H7 (cell line): ENCODE data around the gene UCN3. TPM values are rescaled to one million over a fixed set of nuclear protein-coding genes. Genes with fewer than 3 reads are reported as not detected.

Experiments
- DNase-seq: peaks from one replicate; pipeline ENCODE4 v3.0.0; 2012
- H3K27me3 ChIP-seq: 2 replicates; pipeline ENCODE4 v1.6.0; 2011; ENCODE audit warnings: mild to moderate bottlenecking, low read length; ENCODE audit not compliant: control insufficient read depth, insufficient read depth
- H3K36me3 ChIP-seq: replicated peaks from 2 replicates; pipeline ENCODE4 v1.5.1; 2011; ENCODE audit warnings: low read length; ENCODE audit not compliant: control insufficient read depth, insufficient read depth
- H3K4me3 ChIP-seq: 2 replicates; pipeline ENCODE4 v1.5.1; 2011; ENCODE audit warnings: low read depth, mild to moderate bottlenecking, control low read depth, low read length, moderate library complexity; ENCODE audit not compliant: insufficient read depth
- total RNA-seq: library from RNA; depleted of rRNA; stranded (reverse); fragments of >200 nt; shearing (Covaris generic); gene quantifications from 2 replicates; pipeline ENCODE4 v1.2.3, GENCODE V29; 2014; rRNA removed

Gene UCN3
- total RNA-seq: not detected in 2 replicates

DNA sequence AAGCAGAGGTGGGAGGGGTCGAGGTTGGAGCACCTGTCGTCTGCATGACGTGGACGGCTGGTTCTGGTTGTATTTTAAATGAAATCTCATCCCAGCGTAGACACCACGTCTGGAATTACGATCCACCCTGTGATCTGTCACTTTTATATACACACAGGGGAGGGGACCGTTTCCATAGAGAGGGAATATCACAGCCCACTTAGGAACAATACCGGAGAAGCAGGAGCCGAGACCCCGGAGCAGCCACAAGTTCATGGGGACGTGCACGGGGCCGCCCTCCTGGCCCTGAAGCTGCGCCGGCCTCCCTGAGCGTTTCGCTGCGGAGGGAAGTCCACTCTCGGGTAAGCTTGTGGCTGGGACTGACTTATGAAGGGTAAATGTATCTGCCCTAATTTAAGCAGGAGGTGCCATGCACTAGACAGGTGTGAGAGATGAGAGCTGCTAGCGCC lies at the start of gene UCN3:
Gene UCN3, plus strand, starts transcription at position 77 of the 449 bp plus-strand sequence. CDS start 8,755 bp downstream, outside the sequence.
- no peak for DNase-seq
- Histone ChIP-seq H3K36me3 (no peaks in the 10 kb centered on the region), H3K27me3 (no peaks in the 10 kb centered on the region), H3K4me3 (no peak within 1 kb of the TSS)

- Histone ChIP-seq H3K36me3 (no peaks in the 10 kb centered on the region), H3K27me3 (no peaks in the 10 kb centered on the region), H3K4me3 (no peak overlapping the region)
- no peak for DNase-seq
Observed at GRCh38 chr10:5317547-5318107, 47.1 kb upstream of the UCN3 start.

DNA sequence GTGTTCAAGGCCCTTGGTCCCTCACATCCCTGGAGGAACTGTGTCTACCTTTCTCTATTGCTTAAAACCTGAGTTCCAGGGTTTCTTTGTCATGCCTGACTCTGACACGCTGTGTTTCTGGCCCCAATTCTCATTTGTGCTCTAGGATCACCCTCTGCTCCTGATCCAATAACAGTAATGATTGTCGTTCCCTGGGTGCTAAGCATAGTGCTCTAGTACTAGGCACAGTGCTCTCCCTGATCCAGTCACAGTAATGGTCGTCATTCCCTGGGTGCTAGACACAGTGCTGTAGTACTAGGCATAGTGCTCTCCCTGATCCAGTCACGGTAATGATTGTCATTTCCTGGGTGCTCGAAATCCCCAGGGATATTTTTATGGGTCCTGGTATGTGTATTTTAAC lies 46.6 kb upstream of the UCN3 start:
- no peaks in the 10 kb centered on the region for H3K27me3 ChIP-seq
- H3K4me3 ChIP-seq: no peak overlapping the region
- DNase-seq: no peak
- H3K36me3 ChIP-seq: no peaks in the 10 kb centered on the region

- Histone ChIP-seq H3K27me3 (no peaks in the 10 kb centered on the region), H3K36me3 (no peaks in the 10 kb centered on the region), H3K4me3 (no peak overlapping the region)
- no peak for DNase-seq
Observed at GRCh38 chr10:5319863-5320262, 44.9 kb upstream of the UCN3 start.

DNA sequence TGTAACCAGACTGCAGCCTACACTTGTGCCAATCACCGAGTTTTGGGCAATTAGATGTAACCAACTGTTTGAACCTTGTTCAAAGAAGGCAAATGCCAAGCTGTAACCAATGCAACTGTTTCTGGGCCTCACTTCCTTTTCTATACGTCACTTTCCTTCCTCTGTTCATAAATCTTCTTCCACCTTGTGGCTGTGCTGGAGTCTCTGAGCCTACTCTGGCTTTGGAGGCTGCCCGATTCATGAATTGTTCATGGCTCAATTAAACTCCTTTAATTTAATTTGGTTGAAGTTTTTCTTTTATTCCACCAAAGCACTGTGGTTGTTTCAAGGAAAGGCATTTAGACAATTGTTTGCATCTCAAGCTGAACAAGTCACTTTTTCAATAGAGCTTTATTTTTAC lies 43.5 kb upstream of the UCN3 start:
- Histone ChIP-seq H3K4me3 (no peak overlapping the region), H3K27me3 (no peaks in the 10 kb centered on the region), H3K36me3 (no peaks in the 10 kb centered on the region)
- DNase-seq: no peak

DNA sequence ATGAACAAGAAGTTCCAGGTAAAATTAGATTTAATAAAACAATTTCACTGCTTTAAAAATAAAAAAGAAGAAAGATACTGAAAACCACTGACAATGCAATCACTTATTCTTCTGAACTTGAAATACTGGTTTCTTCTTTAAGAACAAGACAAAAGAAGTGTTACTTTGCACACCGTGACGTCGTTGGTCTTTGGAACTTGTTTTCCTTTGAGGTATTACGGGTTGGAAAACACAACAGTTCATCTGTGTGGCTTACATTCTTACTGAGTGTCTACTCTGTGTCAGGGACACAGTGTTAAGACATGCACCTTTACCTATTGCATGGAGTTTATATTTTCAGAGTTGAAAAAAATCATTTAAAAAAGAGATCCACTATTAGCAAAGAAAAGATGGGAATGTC lies 41.3 kb upstream of the UCN3 start:
- no peaks in the 10 kb centered on the region for H3K27me3 ChIP-seq
- no peaks in the 10 kb centered on the region for H3K36me3 ChIP-seq
- DNase-seq: no peak
- H3K4me3 ChIP-seq: no peak overlapping the region

- no peak for DNase-seq
- no peak overlapping the region for H3K4me3 ChIP-seq
- H3K36me3 ChIP-seq: no peaks in the 10 kb centered on the region
- no peaks in the 10 kb centered on the region for H3K27me3 ChIP-seq
Observed at GRCh38 chr10:5325076-5325475, 39.7 kb upstream of the UCN3 start.

DNA sequence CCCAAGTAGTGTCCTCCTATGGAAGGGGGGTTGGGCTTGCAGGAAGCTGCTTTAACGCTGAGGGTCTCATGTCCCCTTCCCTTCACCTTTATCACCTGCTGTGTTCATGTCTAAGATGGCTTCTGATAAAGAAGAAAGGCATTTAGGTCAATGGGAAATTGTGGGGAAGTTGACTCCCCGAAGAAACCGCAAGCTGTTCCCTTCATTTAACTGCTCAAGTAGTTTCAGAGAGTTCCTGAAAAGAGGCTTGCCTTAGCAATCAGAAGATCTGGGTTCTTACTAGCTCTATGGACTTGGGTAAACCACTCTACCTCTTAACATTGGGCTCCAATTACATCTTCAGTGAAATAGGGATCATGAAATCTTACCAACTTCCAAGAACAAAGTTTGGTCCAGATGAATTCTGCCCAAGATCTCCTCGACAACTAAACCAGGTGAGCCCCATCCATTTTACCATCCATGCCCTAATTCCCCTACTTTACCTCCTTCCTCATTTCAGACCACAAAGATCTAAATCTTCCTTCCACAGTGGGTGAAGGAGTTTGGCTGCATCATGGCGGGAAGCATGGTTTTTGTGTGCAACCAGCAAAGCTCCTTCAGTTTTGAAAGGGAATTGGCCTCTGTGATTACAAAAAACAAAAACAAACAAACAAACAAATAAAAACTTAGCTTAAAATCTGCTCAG lies 30.4 kb upstream of the UCN3 start:
- no peak for DNase-seq
- Histone ChIP-seq H3K4me3 (no peak overlapping the region), H3K36me3 (no peaks in the 10 kb centered on the region), H3K27me3 (no peaks in the 10 kb centered on the region)

GRCh38 chr10:5338010-5338409 lies 26.8 kb upstream of the UCN3 start:
- H3K36me3 ChIP-seq: no peaks in the 10 kb centered on the region
- no peak overlapping the region for H3K4me3 ChIP-seq
- no peaks in the 10 kb centered on the region for H3K27me3 ChIP-seq
- no peak for DNase-seq

- Histone ChIP-seq H3K27me3 (no peaks in the 10 kb centered on the region), H3K36me3 (no peaks in the 10 kb centered on the region), H3K4me3 (no peak overlapping the region)
- DNase-seq: no peak
Observed at GRCh38 chr10:5343092-5343491, 21.7 kb upstream of the UCN3 start.

DNA sequence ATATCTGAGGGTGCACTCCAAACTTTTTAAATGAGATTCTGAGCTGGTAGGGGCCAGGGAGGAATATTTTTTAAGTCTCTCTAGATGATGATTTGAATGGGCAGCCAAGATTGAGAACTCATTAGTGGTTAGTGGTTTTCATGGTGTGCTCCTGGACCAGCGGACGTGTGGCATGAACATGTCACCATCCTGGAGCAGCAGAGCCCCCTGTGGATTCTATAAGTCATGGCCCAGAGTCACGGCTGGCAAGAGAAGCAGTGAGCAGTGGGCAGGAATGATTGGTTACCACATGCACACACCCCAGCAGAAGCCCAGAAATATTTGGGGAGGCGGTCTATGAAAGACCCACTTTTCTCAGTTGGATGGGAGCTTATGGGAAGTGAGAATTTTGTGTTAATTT lies 21.2 kb upstream of the UCN3 start:
- DNase-seq: no peak
- no peak overlapping the region for H3K4me3 ChIP-seq
- H3K27me3 ChIP-seq: no peaks in the 10 kb centered on the region
- no peaks in the 10 kb centered on the region for H3K36me3 ChIP-seq

- Histone ChIP-seq H3K4me3 (no peak overlapping the region), H3K36me3 (no peaks in the 10 kb centered on the region), H3K27me3 (no peaks in the 10 kb centered on the region)
- no peak for DNase-seq
Observed at GRCh38 chr10:5343979-5344378, 20.8 kb upstream of the UCN3 start.

GRCh38 chr10:5344746-5345145 lies 20.0 kb upstream of the UCN3 start:
- Histone ChIP-seq H3K27me3 (no peaks in the 10 kb centered on the region), H3K36me3 (no peaks in the 10 kb centered on the region), H3K4me3 (no peak overlapping the region)
- no peak for DNase-seq

DNA sequence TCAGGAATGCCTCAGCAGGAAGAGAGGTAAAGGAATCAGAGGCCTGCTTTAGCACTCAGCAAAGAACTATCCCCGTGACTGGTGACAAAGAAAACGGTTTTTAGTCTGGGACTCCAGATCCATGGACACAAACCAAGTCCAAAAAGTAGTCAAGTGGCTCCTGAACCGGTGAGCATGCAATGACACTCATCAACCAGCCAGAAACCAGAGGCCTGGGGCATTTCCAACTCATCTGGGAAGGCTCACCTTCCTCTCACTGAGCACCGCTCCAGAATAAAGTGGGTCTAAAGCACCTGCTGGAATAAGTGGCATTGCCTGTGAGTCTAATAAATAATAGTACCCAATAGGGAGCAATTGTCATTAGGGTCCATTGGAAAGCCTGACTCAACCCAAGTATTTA lies 17.9 kb upstream of the UCN3 start:
- no peaks in the 10 kb centered on the region for H3K27me3 ChIP-seq
- DNase-seq: no peak
- H3K4me3 ChIP-seq: no peak overlapping the region
- H3K36me3 ChIP-seq: no peaks in the 10 kb centered on the region

- Histone ChIP-seq H3K27me3 (no peaks in the 10 kb centered on the region), H3K36me3 (no peaks in the 10 kb centered on the region), H3K4me3 (no peak overlapping the region)
- DNase-seq: no peak
Observed at GRCh38 chr10:5349362-5349761, 15.4 kb upstream of the UCN3 start.
